Cardiac fibroblast (primary cell): ENCODE results near the gene SEPTIN12.

Experiments used
- DNase-seq, 2 donors: peaks; one replicate each; pipeline versions ENCODE4 v3.0.0 to v3.0.0-alpha.2; 2010; ENCODE audit warnings: low read depth in 2 of 2
- H3K4me3 ChIP-seq, 2 donors: replicated peaks in 1 of 2; 1 replicate in 1 of 2; 2 replicates in 1 of 2; pipeline ENCODE4 v1.5.1; 2011; ENCODE audit warnings: low read depth in 2 of 2, low read length in 2 of 2, mild to moderate bottlenecking in 2 of 2, moderate library complexity in 1 of 2
- CTCF ChIP-seq: IDR thresholded peaks from one replicate; pipeline ENCODE4 v1.5.1; 2011; ENCODE audit warnings: low read depth, mild to moderate bottlenecking, low read length, inconsistent platforms

SEPTIN12 gene

GRCh38 chr16:4795181-4795827 is 7.2 kb upstream of the SEPTIN12 start, which contains the start of gene SMIM22:
Gene SMIM22 (plus strand): TSS chr16:4795369. CDS start chr16:4795735, 366 bp downstream.
- H3K4me3 ChIP-seq, result no peak within 1 kb of the TSS
- no peak for DNase-seq
- no peak for TF ChIP-seq CTCF

- no peak for DNase-seq
- no peak overlapping the region for H3K4me3 ChIP-seq
- no peak for TF ChIP-seq CTCF
Measured at GRCh38 chr16:4792951-4793513, 4.9 kb upstream of the SEPTIN12 start.

GRCh38 chr16:4790871-4791270 is 2.7 kb upstream of the SEPTIN12 start:
- no peak for TF ChIP-seq CTCF
- peak in 1 of 2 donors; percentile 23 for DNase-seq
- no peak overlapping the region for H3K4me3 ChIP-seq

- TF ChIP-seq CTCF, result no peak
- DNase-seq, result no peak
- H3K4me3 ChIP-seq, result no peak overlapping the region
Measured at GRCh38 chr16:4790261-4790660, 2.1 kb upstream of the SEPTIN12 start.

- no peak for DNase-seq
- TF ChIP-seq CTCF, result no peak
- H3K4me3 ChIP-seq, result no peak overlapping the region
Measured at GRCh38 chr16:4788910-4789309, 765 bp upstream of the SEPTIN12 start.

- TF ChIP-seq CTCF, result no peak
- no peak for DNase-seq
- no peak overlapping the region for H3K4me3 ChIP-seq
Measured at GRCh38 chr16:4788489-4788889, 344 bp upstream of the SEPTIN12 start.
